Prostate gland (tissue), 2 donors: ENCODE measurements around the gene FUCA2. TPM values are rescaled to one million over a fixed set of nuclear protein-coding genes. Genes with fewer than 3 reads are reported as not detected.
"Not testable (repeated sequence)": the region's sequence is repeated elsewhere in the genome, so short reads cannot be mapped to it uniquely, and the experiment has no call there.

ENCODE experiments used
- DNase-seq: peaks from one replicate; pipeline ENCODE4 v3.0.0-alpha.2; 2019; ENCODE audit warnings: low spot score
- H3K27ac ChIP-seq, 2 donors: fragments of 200-600 bp; sonication (generic); 2 replicates each; pipeline ENCODE4 v1.5.1; 2017 to 2019
- H3K27me3 ChIP-seq: fragments of 200-600 bp; sonication (generic); replicated peaks from 2 replicates; pipeline ENCODE4 v1.5.1; 2019; ENCODE audit not compliant: insufficient read depth
- H3K36me3 ChIP-seq, 2 donors: fragments of 200-600 bp; sonication (generic); 1 replicate in 1 of 2; 2 replicates in 1 of 2; pipeline versions ENCODE4 v1.5.1 to v1.8.1; 2017 to 2019
- H3K4me1 ChIP-seq: fragments of 200-600 bp; sonication (generic); replicated peaks from 2 replicates; pipeline ENCODE4 v1.5.1; 2019
- H3K4me3 ChIP-seq, 2 donors: fragments of 200-600 bp; sonication (generic); 2 replicates each; pipeline ENCODE4 v1.5.1; 2017 to 2019
- H3K9me3 ChIP-seq: fragments of 200-600 bp; sonication (generic); 2 replicates; pipeline ENCODE4 v1.5.1; 2017
- CTCF ChIP-seq, 4 experiments: fragments of 200-600 bp in 2 of 4; fragments of 450-650 bp in 2 of 4; sonication (generic) in 2 of 4; IDR thresholded peaks; 1 replicate in 3 of 4; 2 replicates in 1 of 4; pipeline ENCODE4 v1.5.1; 2016 to 2019; ENCODE audit warnings: antibody characterized with exemption in 4 of 4, mild to moderate bottlenecking in 2 of 4, moderate library complexity in 2 of 4
- POLR2A ChIP-seq: fragments of 450-650 bp; IDR thresholded peaks from one replicate; pipeline ENCODE4 v1.6.1; 2016; ENCODE audit warnings: antibody characterized with exemption, mild to moderate bottlenecking
- POLR2AphosphoS5 ChIP-seq: sonication (generic); formaldehyde crosslinking; IDR thresholded peaks from one replicate; pipeline ENCODE4 v1.6.1; 2017; ENCODE audit warnings: antibody characterized with exemption
- WGBS: methylation state at CpG from one replicate; pipeline ENCODE4 v1.1.5; 2018; 5-methylcytosine and 5-hydroxymethylcytosine counted together
- intact Hi-C: fragments of 100-400 bp; cut with DNase I; formaldehyde crosslinking; loops from one replicate; pipeline ENCODE4 v1.14.2; 2022
- total RNA-seq, 2 donors: library from RNA; depleted of rRNA; stranded (reverse); fragments of >200 nt; gene quantifications; one replicate each; pipeline ENCODE4 v1.1.0, GENCODE V29; 2016

Gene FUCA2
- total RNA-seq, 2 donors from 2014 or later = 32.5 to 32.7 TPM

DNA sequence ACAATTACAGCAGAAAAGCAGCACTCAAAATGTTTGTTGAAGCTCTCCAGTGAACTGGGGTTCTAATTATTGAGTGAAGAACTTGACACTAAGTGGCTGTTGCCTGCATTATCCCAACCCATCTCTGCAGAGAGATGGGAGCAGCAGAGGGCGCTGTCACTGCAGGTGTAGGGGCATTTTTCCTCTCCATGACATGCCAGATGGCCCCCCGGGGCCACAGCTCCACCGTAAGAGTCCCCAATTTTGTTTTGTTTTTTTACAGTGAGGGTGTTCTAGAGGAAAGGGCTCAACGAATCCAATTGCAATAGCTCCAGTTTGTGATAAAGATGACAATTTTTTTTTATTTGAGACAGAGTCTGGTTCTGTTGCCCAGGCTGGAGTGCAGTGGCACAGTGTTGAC lies 1.9 kb upstream of the FUCA2 start:
- Histone ChIP-seq H3K9me3 (no peaks in the 10 kb centered on the region), H3K27me3 (no peaks in the 10 kb centered on the region), H3K4me3 (no peak overlapping the region), H3K4me1 (no peaks in the 10 kb centered on the region), H3K27ac (no peak overlapping the region), H3K36me3 (no peaks in the 10 kb centered on the region)
- no peak for DNase-seq
- TF ChIP-seq CTCF (IDR thresholded peaks at IDR 0.05) = no peak
- TF ChIP-seq POLR2AphosphoS5 = no peak
- no peak for TF ChIP-seq POLR2A
- intact Hi-C loops = no loop called here
- whole genome bisulfite sequencing = 65% methylated on average over 4 of the region's 4 CpGs

- H3K27ac ChIP-seq, H3K9me3 ChIP-seq, H3K4me1 ChIP-seq, DNase-seq, H3K36me3 ChIP-seq, H3K4me3 ChIP-seq, H3K27me3 ChIP-seq, intact Hi-C loops: not testable (repeated sequence)
- WGBS = 93% methylated on average over 13 of the region's 13 CpGs
Measured at GRCh38 chr6:143510326-143510725, 1.2 kb downstream of the FUCA2 start.

DNA sequence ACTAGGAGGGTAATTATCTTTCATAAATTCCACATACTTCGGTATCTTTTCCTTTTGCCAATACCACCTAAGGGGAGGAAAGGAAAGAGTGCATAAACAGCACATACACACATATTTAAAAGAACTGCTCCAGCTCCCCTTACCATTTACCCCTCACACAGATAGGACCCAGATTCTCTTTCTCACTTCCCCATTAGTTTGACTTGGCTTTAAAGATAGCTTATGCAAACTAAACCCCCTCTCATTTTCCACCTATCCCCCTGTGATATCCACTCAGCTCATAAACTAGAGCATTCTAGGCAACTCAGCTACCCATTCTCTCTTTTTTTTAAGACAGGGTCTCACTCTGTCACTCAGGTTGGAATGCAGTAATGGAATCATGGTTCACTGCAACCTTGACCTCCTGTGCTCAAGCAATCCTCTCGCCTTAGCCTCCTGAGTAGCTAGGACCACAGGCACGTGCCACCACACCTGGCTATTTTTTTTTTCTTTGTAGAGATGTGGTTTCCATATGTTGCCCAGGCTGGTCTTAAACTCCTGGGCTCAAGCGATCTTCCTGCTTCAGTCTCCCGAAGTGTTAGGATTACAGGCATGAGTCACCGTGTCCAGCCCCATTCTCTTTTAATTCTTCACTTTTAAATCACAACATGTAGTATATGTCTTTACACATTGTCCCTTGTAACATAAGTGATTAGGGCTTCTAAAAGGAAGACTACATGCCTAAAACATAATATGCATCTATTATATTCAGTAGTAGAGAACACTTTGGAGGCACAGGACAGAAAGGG lies 4.0 kb downstream of the FUCA2 start:
- intact Hi-C loops = no loop called here
- Histone ChIP-seq H3K27me3 (no peaks in the 10 kb centered on the region), H3K4me1 (no peaks in the 10 kb centered on the region), H3K27ac (no peak overlapping the region), H3K9me3 (no peaks in the 10 kb centered on the region), H3K4me3 (no peak overlapping the region), H3K36me3 (no peaks in the 10 kb centered on the region)
- WGBS = 87% methylated on average over 6 of the region's 6 CpGs
- TF ChIP-seq POLR2AphosphoS5 (no peak), POLR2A (no peak), CTCF (IDR thresholded peaks at IDR 0.05) (no peak)
- no peak for DNase-seq

DNA sequence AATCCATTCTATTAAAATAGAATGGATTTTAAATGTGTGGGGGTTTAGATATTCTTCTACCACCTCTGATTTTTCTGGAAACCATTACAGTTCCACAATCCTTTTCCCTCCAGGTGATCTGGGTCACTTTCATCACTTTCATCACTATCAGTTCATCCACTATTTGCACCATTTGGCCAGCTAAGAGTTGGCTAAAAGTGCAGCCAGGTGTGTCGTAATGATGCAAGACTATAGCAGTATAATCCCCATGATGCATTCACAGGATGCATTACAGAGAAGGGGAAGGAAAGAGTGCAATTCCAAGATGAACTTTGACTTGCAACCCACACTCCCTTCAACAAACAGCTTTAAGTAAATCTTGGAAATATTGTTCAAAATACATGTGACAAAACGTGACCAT lies 4.9 kb downstream of the FUCA2 start:
- no peaks in the 10 kb centered on the region for H3K36me3 ChIP-seq
- WGBS = 91% methylated on average over 2 of the region's 2 CpGs
- intact Hi-C loops = no loop called here
- no peaks in the 10 kb centered on the region for H3K9me3 ChIP-seq
- TF ChIP-seq POLR2A = no peak
- TF ChIP-seq POLR2AphosphoS5 = no peak
- no peak overlapping the region for H3K27ac ChIP-seq
- DNase-seq = no peak
- H3K27me3 ChIP-seq = no peaks in the 10 kb centered on the region
- H3K4me3 ChIP-seq = no peak overlapping the region
- no peaks in the 10 kb centered on the region for H3K4me1 ChIP-seq

GRCh38 chr6:143506199-143506598 lies 5.3 kb downstream of the FUCA2 start:
- TF ChIP-seq CTCF (IDR thresholded peaks at IDR 0.05) = no peak
- no peak for TF ChIP-seq POLR2A
- no peak for TF ChIP-seq POLR2AphosphoS5
- no peak for DNase-seq
- WGBS = 96% methylated on average over 6 of the region's 6 CpGs
- H3K27me3 ChIP-seq = no peaks in the 10 kb centered on the region
- H3K27ac ChIP-seq = no peak overlapping the region
- H3K4me1 ChIP-seq = no peaks in the 10 kb centered on the region
- H3K4me3 ChIP-seq = no peak overlapping the region
- no peaks in the 10 kb centered on the region for H3K9me3 ChIP-seq
- intact Hi-C loops = no loop called here
- no peaks in the 10 kb centered on the region for H3K36me3 ChIP-seq

DNA sequence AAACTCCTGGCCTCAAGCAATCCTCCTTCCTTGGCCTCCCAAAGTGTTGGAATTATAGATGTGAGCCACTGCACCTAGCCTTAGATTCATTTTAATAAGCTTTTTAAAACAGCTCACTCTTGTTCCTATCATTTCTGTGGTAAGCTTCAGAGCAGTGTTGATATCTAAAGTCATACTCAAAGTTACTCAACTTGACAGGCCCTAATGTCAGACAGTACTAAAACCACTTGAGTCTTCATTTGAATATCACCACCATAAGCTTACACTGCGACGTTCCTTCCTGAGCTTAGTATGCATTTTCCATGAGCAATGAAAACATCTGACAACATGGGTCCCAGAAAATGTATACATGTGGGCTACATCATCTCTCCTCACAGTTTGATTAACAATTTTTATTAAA lies 6.0 kb downstream of the FUCA2 start:
- 93% methylated on average over 2 of the region's 2 CpGs for WGBS
- no peak overlapping the region for H3K4me3 ChIP-seq
- no peaks in the 10 kb centered on the region for H3K36me3 ChIP-seq
- no peak overlapping the region for H3K27ac ChIP-seq
- no peaks in the 10 kb centered on the region for H3K9me3 ChIP-seq
- no peak for DNase-seq
- H3K4me1 ChIP-seq = no peaks in the 10 kb centered on the region
- TF ChIP-seq CTCF (IDR thresholded peaks at IDR 0.05) (no peak), POLR2A (no peak), POLR2AphosphoS5 (no peak)
- no peaks in the 10 kb centered on the region for H3K27me3 ChIP-seq
- intact Hi-C loops = no loop called here
